ENCODE measurements around the gene ITPR1.

Gene ITPR1

GRCh38 chr3:4643904-4644547, 150.9 kb downstream of the ITPR1 start:
- DNase-seq (ENCODE audit: low read depth in 3 of 3): no peak

GRCh38 chr3:4644951-4645350, 151.8 kb downstream of the ITPR1 start:
- DNase-seq (ENCODE audit: low read depth in 3 of 3): no peak

GRCh38 chr3:4645468-4645867, 152.3 kb downstream of the ITPR1 start:
- no peak for DNase-seq (ENCODE audit: low read depth in 3 of 3)

GRCh38 chr3:4647411-4647810, 154.3 kb downstream of the ITPR1 start:
- DNase-seq (ENCODE audit: low read depth in 3 of 3): no peak

- DNase-seq (ENCODE audit: low read depth in 3 of 3): no peak
Observed at GRCh38 chr3:4655145-4656045, 162.2 kb downstream of the ITPR1 start.

GRCh38 chr3:4656059-4656458, 162.9 kb downstream of the ITPR1 start:
- DNase-seq (ENCODE audit: low read depth in 3 of 3): no peak

GRCh38 chr3:4656626-4657328, 163.6 kb downstream of the ITPR1 start:
- no peak for DNase-seq (ENCODE audit: low read depth in 3 of 3)

- no peak for DNase-seq (ENCODE audit: low read depth in 3 of 3)
Observed at GRCh38 chr3:4660936-4661335, 167.8 kb downstream of the ITPR1 start.

GRCh38 chr3:4664412-4664811, 171.3 kb downstream of the ITPR1 start:
- no peak for DNase-seq (ENCODE audit: low read depth in 3 of 3)

GRCh38 chr3:4665197-4665596, 172.0 kb downstream of the ITPR1 start:
- DNase-seq (ENCODE audit: low read depth in 3 of 3): no peak

- DNase-seq (ENCODE audit: low read depth in 3 of 3): no peak
Observed at GRCh38 chr3:4666071-4666470, 172.9 kb downstream of the ITPR1 start.

- DNase-seq (ENCODE audit: low read depth in 3 of 3): no peak
Observed at GRCh38 chr3:4670352-4670751, 177.2 kb downstream of the ITPR1 start.

GRCh38 chr3:4672725-4673275, 179.7 kb downstream of the ITPR1 start:
- no peak for DNase-seq (ENCODE audit: low read depth in 3 of 3)

- no peak for DNase-seq (ENCODE audit: low read depth in 3 of 3)
Observed at GRCh38 chr3:4674216-4674615, 181.1 kb downstream of the ITPR1 start.

GRCh38 chr3:4675704-4676103, 182.6 kb downstream of the ITPR1 start:
- DNase-seq (ENCODE audit: low read depth in 3 of 3): no peak

- no peak for DNase-seq (ENCODE audit: low read depth in 3 of 3)
Observed at GRCh38 chr3:4678320-4678719, 185.2 kb downstream of the ITPR1 start.

- DNase-seq (ENCODE audit: low read depth in 3 of 3): no peak
Observed at GRCh38 chr3:4680227-4680691, 187.1 kb downstream of the ITPR1 start.

GRCh38 chr3:4680871-4681300, 187.7 kb downstream of the ITPR1 start:
- no peak for DNase-seq (ENCODE audit: low read depth in 3 of 3)

- DNase-seq (ENCODE audit: low read depth in 3 of 3): no peak
Observed at GRCh38 chr3:4681301-4681700, 188.2 kb downstream of the ITPR1 start.

- no peak for DNase-seq (ENCODE audit: low read depth in 3 of 3)
Observed at GRCh38 chr3:4684117-4684516, 191.0 kb downstream of the ITPR1 start.

- no peak for DNase-seq (ENCODE audit: low read depth in 3 of 3)
Observed at GRCh38 chr3:4684976-4685375, 191.8 kb downstream of the ITPR1 start.
